LNCaP clone FGC (cell line): ENCODE measurements around the gene R3HDM2.
A peak's percentile ranks its signal among the peaks of the same experiment; 100 is the strongest.

Experiments
- DNase-seq: peaks from one replicate; pipeline ENCODE4 v3.0.0-alpha.2; 2011; ENCODE audit warnings: low read depth
- H3K4me3 ChIP-seq: 2 replicates; pipeline ENCODE4 v1.5.1; 2011; ENCODE audit warnings: mild to moderate bottlenecking, low read depth, low read length, control low read depth
- CTCF ChIP-seq: IDR thresholded peaks from 2 replicates; pipeline ENCODE4 v1.5.1; 2012; ENCODE audit warnings: mild to moderate bottlenecking; ENCODE audit not compliant: control insufficient read depth, insufficient read depth; ENCODE audit errors: extremely low read depth

Gene R3HDM2

DNA sequence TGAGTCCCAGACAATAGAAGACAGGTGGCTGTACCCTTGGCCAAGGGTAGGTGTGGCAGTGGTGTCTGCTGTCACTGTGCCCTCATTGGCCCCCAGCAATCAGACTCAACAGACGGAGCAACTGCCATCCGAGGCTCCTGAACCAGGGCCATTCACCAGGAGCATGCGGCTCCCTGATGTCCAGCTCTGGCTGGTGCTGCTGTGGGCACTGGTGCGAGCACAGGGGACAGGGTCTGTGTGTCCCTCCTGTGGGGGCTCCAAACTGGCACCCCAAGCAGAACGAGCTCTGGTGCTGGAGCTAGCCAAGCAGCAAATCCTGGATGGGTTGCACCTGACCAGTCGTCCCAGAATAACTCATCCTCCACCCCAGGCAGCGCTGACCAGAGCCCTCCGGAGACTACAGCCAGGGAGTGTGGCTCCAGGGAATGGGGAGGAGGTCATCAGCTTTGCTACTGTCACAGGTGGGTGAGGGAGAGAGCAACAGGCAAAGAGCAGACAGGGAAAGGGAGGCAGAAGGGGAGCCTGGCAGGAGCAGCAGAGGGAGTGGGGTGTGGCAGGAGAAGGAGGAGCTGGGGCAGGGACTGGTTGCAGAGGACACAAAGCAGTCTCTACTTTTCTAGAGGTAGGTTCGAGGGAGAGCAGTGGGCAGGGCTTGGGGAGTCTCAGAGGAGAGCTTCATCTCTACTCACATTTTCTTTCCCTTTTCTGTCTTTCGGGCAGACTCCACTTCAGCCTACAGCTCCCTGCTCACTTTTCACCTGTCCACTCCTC is 24.7 kb upstream of the R3HDM2 start:
- TF ChIP-seq CTCF = no peak
- DNase-seq = no peak
- no peak overlapping the region for H3K4me3 ChIP-seq

DNA sequence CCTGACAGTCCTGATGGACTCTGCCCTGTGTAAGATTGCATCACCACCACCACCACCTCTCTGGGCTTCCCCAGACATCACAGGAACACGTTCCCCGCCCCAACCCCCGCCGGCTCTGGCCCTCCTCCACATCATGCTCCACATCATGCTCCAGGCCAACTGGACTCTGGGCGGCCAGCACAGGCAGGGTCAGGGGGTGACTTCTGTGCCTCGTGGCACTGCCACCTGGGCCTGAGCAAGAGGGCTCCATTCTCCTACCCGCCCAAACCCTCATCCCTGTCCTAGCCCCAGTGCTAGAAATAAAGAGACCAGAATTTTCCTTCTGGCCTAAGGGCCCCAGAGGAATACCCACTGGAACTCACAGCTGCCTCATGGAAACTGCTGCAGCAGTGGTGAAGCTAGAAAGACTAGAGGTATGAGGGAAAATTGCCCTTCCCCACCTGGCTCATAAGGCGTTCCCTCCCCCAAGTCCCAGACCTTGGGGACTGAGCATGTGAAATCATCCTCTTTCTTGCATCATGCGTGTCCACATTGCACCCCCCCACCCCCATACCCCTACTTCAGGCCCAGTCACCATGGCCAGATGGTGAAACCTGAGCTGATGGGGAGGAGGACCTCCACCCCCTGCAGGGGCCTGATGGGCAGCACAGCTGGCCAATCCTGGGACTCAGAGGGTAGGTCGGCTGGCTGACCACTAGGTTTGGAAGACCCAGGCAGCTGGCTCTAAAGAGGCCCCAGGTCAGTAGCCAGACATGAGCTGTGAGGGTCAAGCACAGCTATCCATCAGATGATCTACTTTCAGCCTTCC is 23.9 kb upstream of the R3HDM2 start, which contains the start of gene INHBE:
Gene INHBE, plus strand, starts transcription at position 742 of the 808 bp plus-strand sequence. CDS start 230 bp downstream, outside the sequence.
- no peak within 1 kb of the TSS for H3K4me3 ChIP-seq
- DNase-seq = no peak
- no peak for TF ChIP-seq CTCF

DNA sequence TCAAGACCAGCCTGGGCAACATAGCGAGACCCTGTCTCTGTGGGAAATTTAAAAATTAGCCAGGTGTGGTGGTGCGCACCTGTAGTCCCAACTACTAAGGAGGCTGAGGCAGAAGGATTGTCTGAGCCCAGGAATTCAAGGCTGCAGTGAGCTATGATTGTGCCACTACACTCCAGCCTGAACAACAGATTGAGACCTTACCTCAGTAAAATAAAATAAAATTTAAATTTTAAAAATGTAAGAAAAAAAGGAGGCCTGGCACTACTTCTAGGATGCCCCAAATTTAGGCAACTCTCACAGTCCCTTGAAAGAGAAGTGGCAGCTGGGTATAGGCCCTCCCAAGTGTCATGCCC is 23.3 kb upstream of the R3HDM2 start:
- DNase-seq = no peak
- H3K4me3 ChIP-seq = no peak overlapping the region
- no peak for TF ChIP-seq CTCF

GRCh38 chr12:57452937-57453509 is 22.2 kb upstream of the R3HDM2 start:
- peak; percentile 99 for TF ChIP-seq CTCF
- no peak overlapping the region for H3K4me3 ChIP-seq
- DNase-seq = no peak

DNA sequence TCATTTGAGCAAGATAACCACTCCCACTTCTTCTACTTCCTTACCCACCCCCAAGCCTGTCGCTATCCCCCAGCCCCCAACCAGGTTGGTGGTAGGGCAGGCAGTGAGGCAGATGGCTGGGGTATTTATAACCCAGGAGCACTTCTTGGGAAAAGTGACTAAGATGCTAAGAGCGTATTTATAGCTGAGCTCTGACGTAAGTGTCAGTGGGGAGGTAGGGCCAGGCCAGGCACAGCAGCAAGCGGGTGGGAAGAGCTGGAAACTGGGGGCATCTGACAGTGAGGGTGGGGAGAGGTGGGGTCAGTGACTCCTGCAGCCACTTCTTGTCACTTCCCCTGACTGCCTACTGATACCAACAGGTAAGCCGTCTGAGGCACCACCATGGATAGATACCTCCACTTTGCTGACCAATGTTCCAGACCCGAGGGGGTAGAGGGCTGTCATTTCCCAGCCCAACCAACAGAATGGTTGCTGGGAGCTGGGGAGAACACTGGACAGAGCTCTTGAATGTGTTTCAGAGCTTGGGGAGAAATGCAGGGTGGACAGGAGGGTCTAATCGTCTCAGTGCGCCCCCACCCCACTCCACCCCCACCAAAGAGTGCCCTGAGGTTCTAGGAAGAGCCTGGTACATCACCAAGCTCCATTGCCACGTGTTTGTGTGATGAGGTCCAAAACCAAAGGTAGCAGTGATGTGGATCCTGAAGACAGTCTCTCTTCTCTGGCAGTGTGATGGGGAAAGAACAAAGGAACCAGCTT is 21.5 kb upstream of the R3HDM2 start:
- no peak overlapping the region for H3K4me3 ChIP-seq
- no peak for DNase-seq
- TF ChIP-seq CTCF = no peak

GRCh38 chr12:57451233-57451778 is 20.5 kb upstream of the R3HDM2 start:
- H3K4me3 ChIP-seq = no peak overlapping the region
- DNase-seq = no peak
- TF ChIP-seq CTCF = no peak
